Progenitor cell of endocrine pancreas (in vitro differentiated cells): ENCODE measurements around the gene TRIM14. TPM values are rescaled to one million over a fixed set of nuclear protein-coding genes. Genes with fewer than 3 reads are reported as not detected.

Source experiments
- DNase-seq: peaks from one replicate; pipeline ENCODE4 v3.0.0; 2021; ENCODE audit warnings: low spot score; ENCODE audit not compliant: unreplicated experiment
- H3K27ac Mint-ChIP-seq: 2 replicates; pipeline ENCODE4 v1.8.0; 2021; ENCODE audit warnings: mild to moderate bottlenecking, moderate library complexity, mixed read lengths
- H3K27me3 Mint-ChIP-seq: 2 replicates; pipeline ENCODE4 v1.8.0; 2021; ENCODE audit warnings: mixed read lengths
- H3K36me3 Mint-ChIP-seq: 2 replicates; pipeline ENCODE4 v1.8.0; 2022; ENCODE audit warnings: mixed read lengths; ENCODE audit not compliant: insufficient read depth
- H3K4me1 Mint-ChIP-seq: 2 replicates; pipeline ENCODE4 v1.8.0; 2021; ENCODE audit warnings: low read depth, mixed read lengths
- H3K4me3 Mint-ChIP-seq: 2 replicates; pipeline ENCODE4 v1.8.0; 2021; ENCODE audit warnings: low read depth, mild to moderate bottlenecking, moderate library complexity, mixed read lengths
- H3K9me3 Mint-ChIP-seq: 2 replicates; pipeline ENCODE4 v1.8.0; 2021; ENCODE audit warnings: low read depth, mixed read lengths
- CTCF ChIP-seq: fragments of 200-600 bp; sonication (generic); IDR thresholded peaks from one replicate; pipeline ENCODE4 v1.5.0; 2021; ENCODE audit warnings: antibody characterized with exemption, mild to moderate bottlenecking; ENCODE audit not compliant: unreplicated experiment
- total RNA-seq: library from RNA; stranded (reverse); gene quantifications from 2 replicates; pipeline ENCODE4 v1.2.1, GENCODE V29; 2021

The TRIM14 gene
- total RNA-seq, 1 donor from 2014 or later: 2.9 TPM

GRCh38 chr9:98057138-98057799 is 61.8 kb downstream of the TRIM14 start:
- TF ChIP-seq CTCF: no peak
- Mint-ChIP-seq H3K4me3 (peak overlapping the region; percentile 88), H3K36me3 (peaks cover 2% of the 10 kb centered on the region), H3K27me3 (peaks cover 5% of the 10 kb centered on the region), H3K27ac (peak overlapping the region; percentile 93), H3K9me3 (no peaks in the 10 kb centered on the region), H3K4me1 (peaks cover 5% of the 10 kb centered on the region)
- DNase-seq: no peak

GRCh38 chr9:98056269-98057137 is 62.5 kb downstream of the TRIM14 start, which contains the start of gene NANS:
NANS (plus strand) TSS chr9:98056732; CDS start chr9:98056809, 77 bp downstream.
- H3K27me3 Mint-ChIP-seq: peaks cover 8% of the 10 kb centered on the region
- no peak for TF ChIP-seq CTCF
- H3K36me3 Mint-ChIP-seq: peaks cover 2% of the 10 kb centered on the region
- DNase-seq: peak; percentile 87
- H3K4me1 Mint-ChIP-seq: peaks cover 5% of the 10 kb centered on the region
- peak within 1 kb of the TSS; percentile 93 for H3K27ac Mint-ChIP-seq
- H3K4me3 Mint-ChIP-seq: peak within 1 kb of the TSS; percentile 88
- no peaks in the 10 kb centered on the region for H3K9me3 Mint-ChIP-seq

- no peak overlapping the region for H3K27ac Mint-ChIP-seq
- peaks cover 8% of the 10 kb centered on the region for H3K27me3 Mint-ChIP-seq
- no peaks in the 10 kb centered on the region for H3K36me3 Mint-ChIP-seq
- H3K4me1 Mint-ChIP-seq: peaks cover 5% of the 10 kb centered on the region
- no peak for TF ChIP-seq CTCF
- no peaks in the 10 kb centered on the region for H3K9me3 Mint-ChIP-seq
- H3K4me3 Mint-ChIP-seq: no peak overlapping the region
- no peak for DNase-seq
Measured at GRCh38 chr9:98054376-98054951, 64.6 kb downstream of the TRIM14 start.

GRCh38 chr9:98050351-98050750 is 68.7 kb downstream of the TRIM14 start:
- no peaks in the 10 kb centered on the region for H3K4me1 Mint-ChIP-seq
- no peak overlapping the region for H3K4me3 Mint-ChIP-seq
- no peak for DNase-seq
- peaks cover 8% of the 10 kb centered on the region for H3K27me3 Mint-ChIP-seq
- no peaks in the 10 kb centered on the region for H3K9me3 Mint-ChIP-seq
- TF ChIP-seq CTCF: no peak
- H3K36me3 Mint-ChIP-seq: no peaks in the 10 kb centered on the region
- H3K27ac Mint-ChIP-seq: no peak overlapping the region
